ENCODE results near the gene SCAND1.
"Not testable (repeated sequence)": the region's sequence is repeated elsewhere in the genome, so short reads cannot be mapped to it uniquely, and the experiment has no call there.

The SCAND1 gene

DNA sequence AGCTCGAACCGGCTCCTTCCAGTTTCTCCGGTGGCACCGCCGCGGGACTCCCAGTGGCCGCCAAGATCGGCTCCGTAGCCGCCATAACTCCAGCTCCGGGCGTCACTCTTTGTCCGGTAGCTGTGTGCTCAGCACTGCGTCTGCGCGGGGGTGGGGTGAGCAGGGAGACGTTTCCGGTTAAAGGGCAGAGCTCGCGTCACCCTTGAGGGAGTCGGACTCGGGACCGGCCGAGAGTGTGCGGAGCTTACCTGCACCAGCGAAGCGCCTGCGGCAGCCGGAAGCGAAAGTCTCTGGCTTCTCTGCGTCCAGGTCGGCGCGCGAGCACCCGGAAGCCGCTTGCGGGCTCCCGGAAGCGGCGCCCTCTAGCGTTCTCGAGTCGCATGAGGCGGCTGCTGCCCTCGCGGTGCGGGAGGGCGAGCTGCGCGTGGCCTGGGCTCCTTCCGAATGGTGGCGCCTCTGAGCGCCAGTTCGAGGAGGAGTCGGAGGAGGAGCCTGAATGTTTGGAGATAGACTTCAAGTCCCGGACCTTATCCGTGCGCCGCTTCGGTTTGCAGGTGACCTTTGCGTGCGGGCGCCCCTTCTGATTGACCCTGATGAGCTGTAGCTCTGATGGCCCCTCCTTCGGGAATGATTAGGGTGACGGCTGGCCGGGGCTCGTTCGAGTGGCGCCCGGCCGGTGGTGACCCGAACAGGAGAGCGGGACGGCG is at the start of gene SCAND1:
Gene SCAND1 (minus strand): TSS at position 303 of the 707 bp plus-strand sequence. CDS start 218 bp downstream, at position 85.
- peak; percentile 98 for DNase-seq (ENCODE audit: low spot score)

- no peak for DNase-seq (ENCODE audit: low spot score)
Observed at GRCh38 chr20:36004045-36004444, 49.7 kb upstream of the SCAND1 start.

GRCh38 chr20:36002855-36003254 is 48.6 kb upstream of the SCAND1 start:
- no peak for DNase-seq (ENCODE audit: low spot score)

DNA sequence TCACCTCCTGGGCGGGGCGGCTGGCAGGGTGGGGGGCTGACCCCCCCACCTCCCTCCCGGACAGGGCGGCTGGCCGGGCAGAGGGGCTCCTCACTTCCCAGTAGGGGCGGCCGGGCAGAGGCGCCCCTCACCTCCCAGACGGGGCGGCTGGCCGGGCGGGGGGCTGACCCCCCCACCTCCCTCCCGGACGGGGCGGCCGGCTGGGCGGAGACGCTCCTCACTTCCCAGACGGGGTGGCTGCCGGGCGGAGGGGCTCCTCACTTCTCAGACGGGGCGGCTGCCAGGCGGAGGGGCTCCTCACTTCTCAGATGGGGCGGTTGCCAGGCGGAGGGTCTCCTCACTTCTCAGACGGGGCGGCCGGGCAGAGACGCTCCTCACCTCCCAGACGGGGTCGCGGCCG is 47.0 kb upstream of the SCAND1 start:
- DNase-seq (ENCODE audit: low spot score): not testable (repeated sequence)

- DNase-seq (ENCODE audit: low spot score): not testable (repeated sequence)
Observed at GRCh38 chr20:35996492-35996891, 42.2 kb upstream of the SCAND1 start.

DNA sequence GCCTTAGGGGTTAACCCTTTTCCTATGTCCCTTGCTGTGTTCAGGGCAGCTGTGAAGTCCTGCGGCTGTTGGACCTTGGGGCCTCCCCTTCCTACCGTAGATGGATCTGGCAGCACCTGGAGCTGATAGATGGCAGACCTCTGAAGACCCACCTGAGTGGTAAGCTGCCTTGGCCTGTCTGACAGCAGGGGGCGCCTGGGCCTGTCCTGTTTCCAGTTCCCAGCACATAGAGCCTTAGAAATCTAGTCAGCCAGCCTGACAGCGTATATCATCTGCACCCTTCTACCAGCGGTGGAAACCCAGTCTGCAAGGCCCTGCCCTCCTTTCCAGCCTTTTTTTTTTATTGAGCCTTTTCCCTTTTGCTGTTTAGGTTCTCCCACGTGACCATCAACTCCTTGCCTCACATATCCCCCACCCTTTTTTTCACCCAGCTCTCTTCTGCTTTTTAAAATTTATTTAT is 40.7 kb upstream of the SCAND1 start:
- peak; percentile 58 for DNase-seq (ENCODE audit: low spot score)

DNA sequence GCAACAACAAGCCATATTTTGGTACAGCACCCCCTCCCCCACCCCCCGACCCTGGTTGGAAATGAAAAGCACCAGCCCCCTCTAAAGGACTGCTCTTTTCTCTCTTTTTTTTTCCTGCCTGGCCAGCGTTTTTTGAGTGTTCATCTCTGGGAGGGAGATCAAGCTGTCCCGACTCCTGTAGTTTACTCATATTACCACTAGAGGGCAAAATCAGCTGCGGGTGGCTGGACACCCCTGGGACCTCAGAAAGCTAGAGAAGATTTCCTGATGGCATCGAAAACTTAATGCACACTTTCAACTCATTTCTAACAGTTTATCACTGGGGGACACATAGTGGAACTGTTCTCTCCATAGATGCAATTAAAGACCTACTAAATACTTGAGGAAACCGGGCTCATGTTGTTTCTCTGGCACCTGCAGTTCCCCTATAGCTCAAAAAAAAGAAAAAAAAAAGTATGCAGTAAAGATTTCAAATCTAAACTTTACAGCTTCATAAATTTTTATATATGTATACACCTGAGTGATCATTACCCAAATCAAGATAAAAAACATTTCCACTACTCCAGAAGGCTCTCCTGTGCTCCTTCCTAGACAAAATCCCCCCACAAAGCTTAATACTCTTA is 38.5 kb upstream of the SCAND1 start:
- DNase-seq (ENCODE audit: low spot score): peak; percentile 69

GRCh38 chr20:35991142-35991771 is 37.0 kb upstream of the SCAND1 start:
- DNase-seq (ENCODE audit: low spot score): no peak

- no peak for DNase-seq (ENCODE audit: low spot score)
Observed at GRCh38 chr20:35988910-35989463, 34.7 kb upstream of the SCAND1 start.

DNA sequence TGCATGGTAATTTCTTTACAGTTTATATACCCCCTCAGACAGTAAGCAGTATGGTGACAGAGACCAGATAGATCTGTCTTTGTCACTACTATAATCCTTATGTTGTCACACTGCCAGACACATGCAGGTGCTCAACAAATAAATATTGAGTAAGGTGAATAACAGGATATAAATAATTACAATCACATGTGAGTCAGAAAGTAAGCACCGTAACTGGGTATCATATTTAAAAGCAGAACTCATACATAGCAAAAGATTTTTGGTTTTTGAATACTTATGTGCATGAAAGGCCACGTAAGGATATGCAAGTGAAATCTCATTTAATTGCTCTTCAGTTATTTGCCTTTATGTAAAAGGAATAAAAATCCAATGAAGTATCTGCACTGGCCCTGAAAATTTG is 31.5 kb upstream of the SCAND1 start:
- no peak for DNase-seq (ENCODE audit: low spot score)

DNA sequence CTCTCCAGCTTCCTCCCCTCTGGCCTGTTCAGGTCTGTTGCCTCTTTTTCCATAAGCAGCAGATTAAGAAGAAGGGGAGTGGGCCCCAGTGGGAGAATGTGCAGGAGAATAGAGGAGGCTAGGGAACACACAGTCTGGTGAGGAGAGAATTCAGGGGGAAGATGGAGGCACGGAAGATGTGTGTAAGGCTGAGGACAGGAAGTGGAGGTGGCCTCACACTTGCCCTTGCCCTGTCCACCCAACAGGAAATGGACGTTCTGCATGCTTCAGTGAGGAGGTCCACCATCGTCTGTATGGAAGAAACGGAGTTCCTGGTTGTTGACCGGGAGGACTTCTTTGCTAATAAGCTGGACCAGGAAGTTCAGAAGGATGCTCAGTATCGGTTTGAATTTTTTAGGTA is 30.1 kb upstream of the SCAND1 start:
- no peak for DNase-seq (ENCODE audit: low spot score)

DNA sequence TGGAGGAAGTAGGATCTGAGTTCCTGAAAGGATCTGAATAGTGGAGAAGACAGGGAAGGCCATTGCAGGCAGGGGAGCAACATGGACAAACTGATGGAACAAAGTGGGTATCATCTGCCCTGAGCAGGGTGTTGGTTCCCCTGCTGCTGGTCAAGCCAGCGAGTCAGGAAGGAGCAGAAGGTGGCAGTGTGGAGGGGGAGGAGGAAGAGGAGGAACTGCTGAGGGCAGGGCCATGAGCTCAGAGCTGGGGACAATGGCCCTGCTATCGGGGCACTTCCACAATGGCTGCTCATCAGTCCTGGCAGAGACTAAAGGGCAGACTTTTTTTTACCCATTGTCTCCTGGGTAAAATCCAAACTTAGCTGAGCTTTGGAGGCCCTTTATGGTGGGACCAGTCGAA is 27.7 kb upstream of the SCAND1 start:
- no peak for DNase-seq (ENCODE audit: low spot score)

GRCh38 chr20:35979544-35979943 is 25.2 kb upstream of the SCAND1 start:
- no peak for DNase-seq (ENCODE audit: low spot score)

DNA sequence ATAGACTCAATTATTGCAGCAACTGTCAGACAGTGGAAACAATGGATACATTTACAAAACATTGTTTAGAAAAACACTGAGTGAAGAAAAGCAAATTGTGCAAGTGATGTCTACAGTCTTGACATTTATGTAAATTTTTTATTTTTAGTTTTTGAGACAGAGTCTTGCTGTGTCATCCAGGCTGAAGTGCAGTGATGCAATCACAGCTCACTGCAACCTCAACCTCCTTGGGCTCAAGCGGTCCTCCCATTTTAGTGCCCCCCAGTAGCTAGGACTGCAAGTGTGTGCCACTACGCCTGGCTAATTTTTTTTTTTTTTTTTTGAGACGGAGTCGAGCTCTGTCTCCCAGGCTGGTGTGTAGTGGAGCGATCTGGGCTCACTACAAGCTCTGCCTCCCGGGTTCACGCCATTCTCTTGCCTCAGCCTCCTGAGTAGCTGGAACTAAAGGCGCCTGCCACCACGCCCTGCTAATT is 23.8 kb upstream of the SCAND1 start:
- no peak for DNase-seq (ENCODE audit: low spot score)

DNA sequence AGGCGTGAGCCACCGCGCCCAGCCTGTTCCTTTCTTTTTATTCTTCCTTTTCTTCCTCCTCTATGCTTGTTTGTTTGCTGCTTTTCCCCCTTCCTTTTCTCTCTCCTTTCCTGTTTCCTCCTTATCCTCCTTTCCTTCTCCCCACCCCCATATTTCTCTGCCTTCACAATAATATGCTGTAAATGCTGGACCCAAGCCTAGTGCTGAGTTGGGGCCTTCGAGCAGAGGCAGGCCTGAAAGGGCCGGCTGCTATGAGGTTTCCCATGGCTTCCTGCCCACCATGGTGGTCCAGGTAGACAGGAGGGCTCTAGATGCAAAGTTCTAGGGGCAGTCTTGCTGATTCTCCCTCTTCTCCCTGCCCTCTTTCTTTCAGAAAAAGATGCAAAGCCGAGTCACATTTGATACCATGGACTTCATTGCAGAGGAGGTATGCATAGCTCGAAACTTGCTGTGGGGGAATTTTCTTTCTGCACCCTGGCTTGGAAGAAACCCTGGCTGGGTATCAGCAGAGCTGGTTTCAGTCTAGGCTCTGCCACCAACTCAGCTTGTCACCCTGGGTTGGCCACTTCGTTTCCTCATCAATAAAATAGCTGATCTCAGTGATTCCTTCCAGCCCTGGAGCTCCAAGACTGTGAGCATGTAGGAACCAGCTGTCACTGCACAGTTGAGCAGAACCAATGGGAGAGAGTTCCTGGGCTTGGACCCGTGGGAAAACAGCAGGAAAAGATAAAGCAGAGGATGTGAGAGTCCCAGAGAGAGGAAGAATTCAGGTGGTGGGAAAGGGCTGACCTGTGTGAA is 21.5 kb upstream of the SCAND1 start:
- DNase-seq (ENCODE audit: low spot score): no peak

DNA sequence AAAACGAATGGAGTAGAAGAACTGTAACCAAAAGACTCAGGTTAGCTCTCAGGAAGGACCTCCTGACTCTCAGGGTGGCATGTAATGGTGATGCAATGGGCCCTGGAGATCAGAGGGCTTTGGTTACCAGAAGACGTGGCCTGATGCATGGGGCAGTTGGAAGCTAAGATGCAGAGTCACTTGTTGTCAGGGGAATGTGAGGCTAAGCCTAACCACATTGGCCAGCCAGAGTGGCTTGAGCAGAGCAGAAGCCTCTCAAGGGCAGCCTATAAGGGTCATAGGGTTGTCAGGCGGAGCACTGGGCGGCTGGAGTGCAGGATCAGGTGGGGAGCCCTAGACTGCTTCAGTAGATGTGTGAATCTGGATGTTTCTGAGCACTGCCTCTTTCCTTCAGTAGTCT is 20.0 kb upstream of the SCAND1 start:
- no peak for DNase-seq (ENCODE audit: low spot score)

GRCh38 chr20:35972462-35972861 is 18.2 kb upstream of the SCAND1 start:
- DNase-seq (ENCODE audit: low spot score): no peak

GRCh38 chr20:35971981-35972380 is 17.7 kb upstream of the SCAND1 start:
- DNase-seq (ENCODE audit: low spot score): no peak

DNA sequence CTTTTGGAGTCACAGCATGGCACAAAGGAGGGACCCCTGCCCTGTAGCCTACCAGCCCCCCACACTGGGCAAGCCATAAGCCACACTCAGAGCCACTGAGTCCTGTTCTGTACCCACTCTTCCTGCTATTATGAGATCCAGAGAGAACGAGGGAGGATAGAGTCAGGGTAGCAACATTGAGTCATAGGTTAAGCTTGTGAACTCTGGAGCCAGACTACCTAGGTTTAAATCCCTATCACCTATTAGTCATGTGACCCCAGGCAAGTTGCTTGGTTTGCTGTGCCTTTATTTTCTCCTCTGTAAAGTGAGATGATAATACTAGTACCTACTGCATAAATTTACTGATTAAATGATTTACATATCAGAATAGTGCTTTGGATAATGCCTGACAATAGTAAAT is 14.6 kb upstream of the SCAND1 start:
- DNase-seq (ENCODE audit: low spot score): no peak

DNA sequence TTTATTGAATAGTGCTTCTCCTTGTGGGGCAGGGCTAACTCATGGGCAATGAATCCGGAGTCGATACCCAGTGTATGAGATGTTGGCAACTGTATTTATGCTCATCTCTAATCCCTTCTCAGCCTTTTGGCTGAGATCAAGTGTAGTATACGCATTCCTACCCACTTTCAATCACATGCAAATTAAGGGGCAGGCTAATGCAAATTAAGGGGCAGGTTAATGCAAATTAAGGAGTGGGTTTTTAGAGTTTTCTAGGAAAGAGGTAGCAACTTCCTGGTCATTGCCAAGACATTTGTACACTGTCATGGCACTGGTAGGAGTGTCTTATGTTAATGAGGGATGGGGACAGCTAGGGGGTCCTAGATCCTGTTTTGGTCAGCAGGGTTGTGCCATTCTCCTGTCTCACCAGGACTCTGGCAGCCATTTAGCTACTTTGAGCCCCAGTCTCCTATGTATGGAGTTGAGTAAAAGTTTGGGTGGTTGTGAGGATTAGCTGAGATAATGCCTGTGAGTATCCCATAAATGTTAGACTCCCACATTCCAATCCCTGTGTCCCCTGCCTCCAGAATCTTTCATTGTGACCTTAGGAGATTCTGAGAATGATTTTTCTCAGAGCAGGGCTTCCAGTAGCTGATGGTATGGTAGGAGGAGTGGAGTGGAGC is 13.8 kb upstream of the SCAND1 start, which contains the start of gene CNBD2:
Gene CNBD2 (plus strand): TSS at position 612 of the 662 bp plus-strand sequence. CDS start 173 bp downstream, outside the sequence.
- DNase-seq (ENCODE audit: low spot score): no peak

- no peak for DNase-seq (ENCODE audit: low spot score)
Observed at GRCh38 chr20:35963878-35964277, 9.6 kb upstream of the SCAND1 start.

Data from hematopoietic multipotent progenitor cell treated with erythropoietin and hydrocortisone succinate and interleukin-3 and kit ligand, for 15 days (in vitro differentiated cells).